Neutrophil (primary cell): Measurements from ENCODE around the gene TBC1D25.

Source experiments
- H3K27ac ChIP-seq: fragments of 200-600 bp; sonication (generic); 2 replicates; pipeline ENCODE4 v1.5.1; 2016; ENCODE audit warnings: mild to moderate bottlenecking, moderate library complexity
- H3K27me3 ChIP-seq: fragments of 200-600 bp; sonication (generic); 2 replicates; pipeline ENCODE4 v1.6.0; 2016; ENCODE audit warnings: mild to moderate bottlenecking
- H3K36me3 ChIP-seq: fragments of 200-600 bp; sonication (generic); 2 replicates; pipeline ENCODE4 v1.5.1; 2017
- H3K4me1 ChIP-seq, 2 experiments: fragments of 200-600 bp in 1 of 2; sonication (generic) in 1 of 2; 1 replicate in 1 of 2; 2 replicates in 1 of 2; pipeline versions ENCODE4 v1.5.1 to v1.6.1; 2013 to 2016; ENCODE audit warnings: low read depth in 1 of 2, low read length in 1 of 2, mild to moderate bottlenecking in 1 of 2, moderate library complexity in 1 of 2; ENCODE audit not compliant: control insufficient read depth in 1 of 2, insufficient read depth in 1 of 2
- H3K4me3 ChIP-seq, 2 experiments: fragments of 200-600 bp in 1 of 2; sonication (generic) in 1 of 2; 1 replicate in 1 of 2; 2 replicates in 1 of 2; pipeline ENCODE4 v1.5.1; 2013 to 2016; ENCODE audit warnings: low read depth in 1 of 2, low read length in 1 of 2, mild to moderate bottlenecking in 1 of 2, moderate library complexity in 1 of 2
- H3K9me3 ChIP-seq: fragments of 200-600 bp; sonication (generic); 2 replicates; pipeline ENCODE4 v1.5.1; 2016
- CTCF ChIP-seq: fragments of 200-600 bp; sonication (generic); IDR thresholded peaks from 2 replicates; pipeline ENCODE4 v1.5.1; 2016; ENCODE audit warnings: antibody characterized with exemption

Gene TBC1D25

GRCh38 chrX:48606091-48606490 is 66.6 kb downstream of the TBC1D25 start:
- H3K4me3 ChIP-seq: no peak overlapping the region
- H3K36me3 ChIP-seq: peaks cover 34% of the 10 kb centered on the region
- no peak for TF ChIP-seq CTCF
- no peaks in the 10 kb centered on the region for H3K27me3 ChIP-seq
- H3K4me1 ChIP-seq: peaks cover 0 to 10% of the 10 kb centered on the region in 2 experiments
- H3K9me3 ChIP-seq: no peaks in the 10 kb centered on the region
- no peak overlapping the region for H3K27ac ChIP-seq

- no peaks in the 10 kb centered on the region for H3K9me3 ChIP-seq
- H3K36me3 ChIP-seq: no peaks in the 10 kb centered on the region
- TF ChIP-seq CTCF: no peak
- H3K4me1 ChIP-seq: no peaks in the 10 kb centered on the region
- no peak overlapping the region for H3K4me3 ChIP-seq
- no peak overlapping the region for H3K27ac ChIP-seq
- H3K27me3 ChIP-seq: no peaks in the 10 kb centered on the region
Observed at GRCh38 chrX:48611703-48612102, 72.2 kb downstream of the TBC1D25 start.
